Erythroblast (primary cell): ENCODE results near the gene KRT78.

Experiments
- GATA1 ChIP-seq: IDR thresholded peaks from 2 replicates; pipeline ENCODE4 v1.6.1; 2011; ENCODE audit warnings: low read depth, mild to moderate bottlenecking, control low read depth, low read length, moderate library complexity
- POLR2A ChIP-seq: IDR thresholded peaks from 2 replicates; pipeline ENCODE4 v1.6.1; 2011; ENCODE audit warnings: mild to moderate bottlenecking, low read length

GRCh38 chr12:52788192-52788875 is 60.5 kb downstream of the KRT78 start:
- TF ChIP-seq POLR2A = no peak
- no peak for TF ChIP-seq GATA1
